Measurements from ENCODE around the gene NUDT8.

GRCh38 chr11:67662835-67663531 is 33.2 kb upstream of the NUDT8 start:
- TF ChIP-seq RCOR1 (IDR thresholded peaks at IDR 0.05; ENCODE audit: low read depth, low read length) (no peak), CTCF (IDR thresholded peaks at IDR 0.05) (no peak), POLR2A (IDR thresholded peaks at IDR 0.05; ENCODE audit: low read length) (no peak), SREBF2 (IDR thresholded peaks at IDR 0.05) (no peak), MAFK (IDR thresholded peaks at IDR 0.05; ENCODE audit: partially characterized antibody) (no peak), CEBPB (IDR thresholded peaks at IDR 0.05) (no peak), SMC3 (IDR thresholded peaks at IDR 0.05) (no peak), JUNB (IDR thresholded peaks at IDR 0.05) (no peak), ZC3H11A (IDR thresholded peaks at IDR 0.05) (no peak), RFX5 (IDR thresholded peaks at IDR 0.05) (no peak), MAZ (IDR thresholded peaks at IDR 0.05; ENCODE audit: borderline replicate concordance, low read depth, low read length) (no peak), CBX8 (IDR thresholded peaks at IDR 0.05) (no peak), REST (IDR thresholded peaks at IDR 0.05) (no peak)

Data from A549 (cell line).